Measurements from ENCODE around the gene ARID1B.

The ARID1B gene

DNA sequence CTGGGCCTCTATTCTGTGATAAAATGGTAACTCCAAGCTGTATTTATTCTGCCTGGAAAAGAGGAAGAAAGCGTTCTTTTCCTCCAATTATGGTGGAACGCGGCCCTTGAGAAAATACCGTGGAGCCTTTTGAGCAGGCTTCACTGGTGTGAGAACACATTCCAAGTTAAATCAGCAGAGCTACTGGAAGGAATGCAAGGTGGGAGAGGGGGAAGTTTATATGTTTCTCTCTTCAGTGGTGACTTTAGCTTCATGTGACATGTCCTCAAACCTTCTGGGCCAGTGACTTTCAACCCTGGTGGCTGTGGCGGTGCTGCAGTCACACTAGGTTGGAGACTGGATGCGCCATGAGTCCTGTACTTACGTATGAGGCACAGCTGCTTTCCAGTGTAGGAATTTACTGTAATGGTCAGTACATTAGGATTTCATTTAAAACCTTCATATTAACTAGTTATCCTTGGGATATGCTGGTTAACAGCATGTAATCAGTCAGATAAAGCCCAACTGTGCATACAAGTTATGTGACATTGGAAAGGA is 221.7 kb downstream of the ARID1B start:
- no peak for DNase-seq

- DNase-seq, result no peak
Observed at GRCh38 chr6:156999762-157000161, 222.6 kb downstream of the ARID1B start.

DNA sequence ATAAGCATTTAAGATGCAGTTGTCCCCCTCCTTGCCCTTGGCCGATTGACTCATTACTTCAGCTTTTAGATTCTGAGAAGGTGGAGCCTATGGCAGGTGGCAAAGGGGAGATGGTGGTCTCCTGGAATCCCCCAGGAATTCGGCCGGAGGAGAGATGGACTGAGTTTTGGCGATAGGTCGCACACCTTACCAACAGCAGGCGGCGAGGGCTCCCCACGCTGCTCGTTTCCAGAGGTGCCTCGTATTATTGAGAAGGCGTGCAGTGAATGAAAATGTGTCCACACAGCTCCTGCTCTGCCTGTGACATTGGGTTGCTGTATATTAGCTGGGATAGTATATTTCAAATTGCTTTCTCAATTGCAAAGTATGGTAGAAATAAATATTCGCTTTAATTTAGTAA is 224.5 kb downstream of the ARID1B start:
- no peak for DNase-seq

GRCh38 chr6:157002774-157003173 is 225.6 kb downstream of the ARID1B start:
- DNase-seq, result no peak

- no peak for DNase-seq
Observed at GRCh38 chr6:157005940-157006339, 228.8 kb downstream of the ARID1B start.

DNA sequence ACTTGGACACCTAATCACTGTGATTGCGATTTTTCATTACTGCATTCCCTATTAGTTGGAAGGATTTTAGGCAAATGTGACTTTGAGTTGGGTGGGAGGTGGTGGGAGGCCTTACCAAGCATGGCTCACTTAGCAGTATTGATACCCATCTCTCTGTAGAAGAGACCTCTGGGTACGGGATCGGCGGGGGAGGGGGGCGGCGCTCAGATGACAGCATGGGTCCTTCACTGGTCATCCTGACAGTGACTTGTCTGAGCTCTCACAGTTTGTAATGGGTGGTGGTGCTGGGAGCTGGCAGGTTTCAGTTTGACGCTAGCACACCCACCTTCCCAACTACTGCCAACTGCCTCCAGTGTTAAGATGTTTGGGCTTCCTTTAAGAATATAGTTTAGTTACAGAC is 231.4 kb downstream of the ARID1B start:
- no peak for DNase-seq

DNA sequence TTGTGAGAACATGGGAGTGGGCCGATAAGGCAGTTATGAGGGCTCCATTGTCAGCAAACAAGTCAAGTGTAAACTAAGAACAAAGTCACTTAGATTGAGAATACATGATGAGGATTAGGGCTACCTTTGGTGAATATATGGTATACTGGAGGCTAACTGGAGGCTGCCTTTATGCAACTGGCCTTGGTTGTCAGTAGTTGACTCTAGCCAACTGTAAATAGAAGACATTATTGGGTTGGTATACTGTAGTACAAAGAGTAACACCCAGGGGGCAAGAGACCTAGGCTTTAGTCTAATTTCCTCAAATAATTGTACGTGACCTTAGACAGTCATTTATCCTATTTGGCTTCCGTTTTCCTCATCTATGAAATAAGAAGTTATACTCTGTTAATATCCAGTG is 235.2 kb downstream of the ARID1B start:
- DNase-seq, result no peak

DNA sequence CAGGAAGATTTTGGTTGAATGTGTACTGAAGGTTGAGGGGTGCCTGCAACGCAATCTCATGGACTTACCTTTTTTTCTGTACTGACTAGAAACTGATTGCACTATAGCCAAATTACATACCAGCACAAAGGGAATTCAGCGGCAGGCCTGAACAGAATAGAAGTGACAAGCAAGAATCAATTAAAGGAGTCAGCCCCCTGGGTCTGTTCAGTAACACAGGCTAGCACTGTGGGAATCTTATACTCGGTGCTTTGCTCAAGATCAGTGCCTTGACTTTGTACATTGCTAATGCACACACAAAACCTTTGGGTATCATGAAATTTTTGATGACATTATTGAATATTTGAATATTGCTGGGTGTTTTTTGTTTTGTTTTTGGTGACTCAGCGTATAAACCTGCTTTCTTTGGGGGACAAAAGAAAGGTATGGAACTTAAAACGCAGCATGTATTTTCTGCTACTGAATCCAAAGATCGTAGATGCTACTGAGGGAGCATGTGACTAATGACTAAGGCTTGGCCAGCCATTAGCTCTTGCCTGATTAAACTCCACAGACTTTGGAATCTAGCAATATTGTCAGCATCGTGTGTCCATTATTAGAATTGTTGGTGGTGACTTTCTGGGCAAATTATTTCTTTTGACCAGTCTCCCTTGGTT is 236.6 kb downstream of the ARID1B start:
- no peak for DNase-seq

GRCh38 chr6:157014871-157015270 is 237.7 kb downstream of the ARID1B start:
- no peak for DNase-seq

- DNase-seq, result no peak
Observed at GRCh38 chr6:157017022-157017421, 239.8 kb downstream of the ARID1B start.

DNA sequence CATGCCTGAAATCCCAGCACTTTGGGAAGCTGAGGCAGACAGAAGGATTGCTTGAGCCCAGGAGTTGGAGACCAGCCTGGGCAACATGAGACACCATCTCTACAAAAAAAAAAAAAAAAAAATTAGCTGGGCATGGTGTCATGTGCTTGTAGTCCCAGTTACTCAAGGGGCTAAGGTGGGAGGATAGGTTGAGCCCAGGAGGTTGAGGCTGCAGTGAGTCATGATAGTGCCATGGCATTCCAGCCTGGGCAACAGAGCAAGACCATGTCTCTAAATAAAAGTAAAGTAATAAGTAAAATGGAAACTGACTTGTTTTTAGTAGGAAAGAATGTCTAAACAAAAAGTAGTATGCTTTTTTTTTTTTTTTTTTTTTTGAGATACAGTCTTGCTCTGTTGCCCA is 240.7 kb downstream of the ARID1B start:
- no peak for DNase-seq

DNA sequence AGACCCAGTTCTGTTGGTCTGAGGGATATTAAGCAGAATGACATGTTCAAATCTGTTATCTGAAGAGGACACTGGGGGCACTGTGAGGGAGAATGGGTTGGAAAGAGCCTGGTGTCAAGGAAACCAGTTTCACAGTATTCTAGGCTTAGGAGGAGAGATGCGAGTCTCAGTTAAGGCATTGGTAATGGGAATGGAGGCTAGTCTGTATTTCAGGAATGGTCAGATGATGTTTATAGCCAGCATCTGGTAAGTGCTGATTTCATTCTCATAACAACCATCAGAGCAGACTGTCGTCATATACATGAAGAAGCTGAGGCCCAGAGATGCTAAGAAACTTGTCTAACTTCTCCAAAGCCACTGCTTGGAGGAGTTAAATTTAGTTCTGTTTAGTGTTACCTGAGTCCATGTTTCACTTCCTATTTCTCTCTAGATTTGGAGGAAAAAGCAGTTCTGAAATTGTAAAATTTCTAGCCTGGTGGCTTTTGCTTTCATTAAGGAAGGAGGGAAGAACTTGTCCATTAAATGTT is 242.0 kb downstream of the ARID1B start:
- DNase-seq, result peak; percentile 30

- no peak for DNase-seq
Observed at GRCh38 chr6:157019733-157020132, 242.6 kb downstream of the ARID1B start.

DNA sequence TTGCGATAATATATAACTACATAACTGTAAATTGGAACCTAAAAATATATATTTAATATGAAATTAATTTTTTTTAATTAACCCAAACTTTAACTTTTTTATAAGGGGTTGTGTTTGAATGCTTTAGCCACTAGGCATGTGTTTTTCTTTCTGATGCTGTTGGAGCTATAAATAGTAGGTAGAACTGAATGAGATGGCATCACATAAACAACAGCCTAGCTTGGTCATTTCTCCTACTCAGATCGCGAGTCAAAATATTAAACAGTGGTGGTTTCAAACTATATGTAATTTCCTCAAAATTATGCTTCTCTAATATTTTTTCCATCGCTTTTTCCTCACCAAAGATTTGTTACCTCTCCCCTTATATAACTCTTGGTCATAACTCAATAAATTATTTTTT is 243.2 kb downstream of the ARID1B start:
- peak; percentile 43 for DNase-seq

DNA sequence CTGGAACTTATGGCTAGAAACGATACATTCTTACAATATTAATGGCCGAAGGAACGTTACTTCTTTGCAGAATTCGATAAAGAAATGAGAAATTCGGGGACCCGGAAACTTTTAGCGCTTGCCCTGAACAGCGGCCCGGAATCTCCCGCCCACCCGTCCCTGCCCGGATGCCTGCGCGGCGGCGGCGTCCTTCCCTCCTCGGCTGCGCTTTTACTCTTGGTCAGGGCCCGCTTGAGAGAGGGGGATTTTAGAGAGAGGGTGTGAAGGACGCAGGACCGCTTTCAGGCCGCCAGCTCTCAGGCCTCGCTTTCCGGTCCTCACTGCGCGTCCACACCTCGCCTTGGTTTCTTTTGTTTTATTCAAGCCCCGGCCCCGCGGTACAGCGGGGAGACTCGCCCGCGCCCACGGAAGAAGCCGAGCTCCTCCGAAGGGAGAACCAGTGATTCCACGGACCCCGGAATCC is 243.7 kb downstream of the ARID1B start:
- peak; percentile 48 for DNase-seq

GRCh38 chr6:157021344-157021992 is 244.3 kb downstream of the ARID1B start:
- DNase-seq, result peak; percentile 78

- DNase-seq, result peak; percentile 77
Observed at GRCh38 chr6:157021993-157022740, 245.0 kb downstream of the ARID1B start.

DNA sequence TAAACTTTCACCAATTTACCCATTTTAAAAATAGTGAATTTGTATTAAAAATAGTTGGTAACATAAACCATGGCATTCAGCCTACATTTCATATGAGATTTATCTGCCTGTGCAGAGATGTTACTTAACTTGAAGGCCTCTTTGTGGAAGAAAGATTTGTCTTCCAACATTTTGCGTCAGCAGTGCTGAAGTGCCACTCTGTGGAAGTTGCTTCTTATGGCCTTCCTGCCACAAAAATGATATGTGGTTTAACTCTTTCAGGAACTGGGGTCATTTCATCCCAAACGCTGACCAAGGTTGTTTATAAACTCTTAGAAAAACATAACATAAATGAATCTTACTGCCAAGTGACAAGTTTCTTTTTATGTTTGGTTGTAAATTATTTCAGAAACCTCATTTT is 246.8 kb downstream of the ARID1B start:
- DNase-seq, result no peak

- DNase-seq, result no peak
Observed at GRCh38 chr6:157024745-157025144, 247.6 kb downstream of the ARID1B start.

GRCh38 chr6:157025437-157025836 is 248.3 kb downstream of the ARID1B start:
- no peak for DNase-seq

- DNase-seq, result no peak
Observed at GRCh38 chr6:157029980-157030690, 253.0 kb downstream of the ARID1B start.

DNA sequence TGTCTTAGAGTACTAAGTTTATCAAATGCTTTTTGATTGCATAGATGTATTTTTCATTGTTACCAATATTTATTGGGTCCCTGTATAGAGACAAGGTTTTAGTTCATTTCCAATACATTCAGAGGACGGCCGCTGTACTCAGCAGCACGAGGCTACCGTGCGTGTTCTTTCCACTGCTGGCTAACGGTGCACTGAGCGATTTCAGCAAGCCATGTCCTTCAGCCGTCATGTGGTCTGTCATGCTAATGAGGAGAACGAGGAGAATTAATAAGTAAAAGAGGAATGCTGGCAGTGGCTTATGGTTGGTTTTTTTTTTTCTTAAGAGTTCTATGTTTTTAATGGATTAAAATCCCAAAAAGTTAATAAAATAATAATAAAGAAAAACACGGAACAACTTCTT is 253.6 kb downstream of the ARID1B start:
- DNase-seq, result no peak

GRCh38 chr6:157032923-157033322 is 255.7 kb downstream of the ARID1B start:
- DNase-seq, result no peak

Data from NCI-H748 treated with DMSO at 0.1 percent for 48 hours (cell line).